ENCODE data around the gene SMPD3. TPM values are rescaled to one million over a fixed set of nuclear protein-coding genes. Genes with fewer than 3 reads are reported as not detected.

Gene SMPD3
- total and polyA plus RNA-seq, 2 of the 8 experiments (the other 6 are each of a cell fraction or from before 2014, with no cell fraction given): 0.39 to 1.3 TPM

DNA sequence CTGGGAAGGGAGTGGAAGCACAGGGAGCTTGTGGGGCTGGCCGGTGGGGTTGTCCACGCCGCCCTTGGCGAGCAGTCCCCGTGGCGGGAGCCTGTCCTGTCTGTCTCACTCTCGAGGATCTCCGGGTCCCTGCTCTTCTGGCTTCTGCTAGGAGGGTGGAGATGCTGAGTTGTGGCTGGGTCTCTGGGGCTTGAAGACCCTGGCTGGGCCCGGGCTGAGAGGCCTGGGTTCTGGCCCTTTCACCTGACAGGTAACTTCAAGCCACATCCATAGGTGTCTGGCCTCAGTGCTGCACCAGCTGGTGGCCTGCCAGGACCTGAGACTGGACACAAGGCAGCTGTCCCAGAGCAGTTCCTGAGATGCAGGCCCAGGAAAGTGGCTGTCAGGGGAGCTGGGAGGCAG, 90.8 kb downstream of the SMPD3 start:
- no peak overlapping the region for H3K23ac ChIP-seq (ENCODE audit: insufficient read length)
- POLR2A ChIA-PET (ENCODE audit: partially characterized antibody): interaction anchor here (0.6 to 1.4 kb wide), 3 partner anchors 20 to 127 kb away, joined by 3 to 4 read pairs (median 4); partner anchors contain the start of genes PRMT7 and SLC7A6OS
- no peak overlapping the region for H3K4me2 ChIP-seq (ENCODE audit: insufficient read depth in 1 of 2, low read depth in 2 of 2, low read length in 2 of 2)
- H2BK15ac ChIP-seq (ENCODE audit: low read length): no peak overlapping the region
- no peaks in the 10 kb centered on the region for H3K23me2 ChIP-seq (ENCODE audit: low read depth, low read length)
- no peak overlapping the region for H2BK12ac ChIP-seq (ENCODE audit: low read depth, low read length)
- CTCF ChIA-PET (ENCODE audit: partially characterized antibody): interaction anchor here (0.8 to 6.2 kb wide), 7 partner anchors 9 to 129 kb away, joined by 3 to 95 read pairs (median 4); partner anchors contain the start of gene SLC7A6
- H3K36me3 ChIP-seq (ENCODE audit: control insufficient read depth in 2 of 4, insufficient read depth in 4 of 4, low read length in 3 of 4): peaks cover 6 to 33% (median 18%) of the 10 kb centered on the region in 4 experiments; a peak in 6 of 8 replicates
- H3K9me3 ChIP-seq (ENCODE audit: insufficient read depth in 2 of 2, low read depth in 1 of 2, low read length in 1 of 2): no peaks in the 10 kb centered on the region
- H4K91ac ChIP-seq (replicated peaks; ENCODE audit: insufficient read length, low read length): no peak overlapping the region
- no peaks in the 10 kb centered on the region for H3K79me2 ChIP-seq (ENCODE audit: control insufficient read depth in 1 of 2, insufficient read depth in 2 of 2, low read length in 2 of 2)
- no peak for DNase-seq (ENCODE audit: low read depth in 1 of 2, low spot score in 2 of 2)
- H3K4me1 ChIP-seq (replicated peaks in 1 of 4; ENCODE audit: control insufficient read depth in 3 of 4, insufficient read depth in 4 of 4, low read length in 3 of 4): no peaks in the 10 kb centered on the region
- WGBS, 2 experiments (ENCODE audit: extremely low coverage in 1 of 2, insufficient coverage in 1 of 2, insufficient read length in 1 of 2, insufficient replicate concordance in 2 of 2, low coverage in 1 of 2, low lambda C conversion rate in 2 of 2, missing lambda C conversion rate in 1 of 2): 93% methylated on average over 9 of the region's 9 CpGs; no CpG with 5 or more reads in 1 of the 2 experiments
- peaks cover 0 to 5% of the 10 kb centered on the region in 2 experiments for H4K20me1 ChIP-seq (replicated peaks in 1 of 2; ENCODE audit: control insufficient read depth in 1 of 2, insufficient read depth in 2 of 2, low read length in 2 of 2)
- no peak for FAIRE-seq
- H4K8ac ChIP-seq (ENCODE audit: extremely low read depth, insufficient read depth, low read length): no peak overlapping the region
- H2AFZ ChIP-seq (ENCODE audit: low read length): no peak overlapping the region
- H3K79me1 ChIP-seq (ENCODE audit: low read depth, low read length): no peaks in the 10 kb centered on the region
- no peak overlapping the region for H3K18ac ChIP-seq (ENCODE audit: extremely low read depth, low read length)
- no peak overlapping the region for H3K4me3 ChIP-seq (ENCODE audit: extremely low read depth in 1 of 4, insufficient read depth in 2 of 4, low read depth in 3 of 4, low read length in 4 of 4)
- H2BK5ac ChIP-seq (ENCODE audit: low read depth, low read length): no peak overlapping the region
- no peak overlapping the region for H3K27ac ChIP-seq (ENCODE audit: low read depth, low read length)
- H3K4ac ChIP-seq (replicated peaks; ENCODE audit: insufficient read length, low read depth, low read length): no peak overlapping the region
- no peak overlapping the region for H2BK120ac ChIP-seq (replicated peaks; ENCODE audit: low read depth, low read length)
- no peak overlapping the region for H3K14ac ChIP-seq (ENCODE audit: insufficient read length)
- H2BK20ac ChIP-seq (ENCODE audit: low read length): no peak overlapping the region
- H3K27me3 ChIP-seq (replicated peaks in 1 of 4; ENCODE audit: control insufficient read depth in 3 of 4, extremely low read depth in 1 of 4, insufficient read depth in 3 of 4, low read length in 3 of 4): no peaks in the 10 kb centered on the region
- no peak overlapping the region for H4K5ac ChIP-seq (ENCODE audit: insufficient read length, low read depth, low read length)
- no peak overlapping the region for H3K56ac ChIP-seq (replicated peaks; ENCODE audit: insufficient read length, low read depth, low read length)
- no peak overlapping the region for H3K9ac ChIP-seq (replicated peaks in 1 of 4; ENCODE audit: extremely low read depth in 1 of 4, low read depth in 3 of 4, low read length in 3 of 4)
- TF ChIP-seq EZH2 (IDR thresholded peaks at IDR 0.05; ENCODE audit: low read depth, low read length, severe bottlenecking): no peak
- no peak for TF ChIP-seq PHF8 (conservative IDR thresholded peaks at IDR 0.05; ENCODE audit: low read depth, low read length)
- no peak for TF ChIP-seq POLR2A (IDR thresholded peaks at IDR 0.05; ENCODE audit: control extremely low read depth in 1 of 2, low read depth in 2 of 2, low read length in 2 of 2)
- no peak overlapping the region for H2AK5ac ChIP-seq (ENCODE audit: low read depth, low read length)
